Endothelial cell (in vitro differentiated cells): ENCODE data around the gene NPRL2. TPM values are rescaled to one million over a fixed set of nuclear protein-coding genes. Genes with fewer than 3 reads are reported as not detected.

Experiments
- DNase-seq: peaks from one replicate; pipeline ENCODE4 v3.0.0; 2021; ENCODE audit warnings: low spot score
- H3K27ac Mint-ChIP-seq: one replicate; pipeline ENCODE4 v1.8.0; 2021; ENCODE audit warnings: mixed read lengths, inconsistent platforms; ENCODE audit not compliant: unreplicated experiment
- H3K27me3 Mint-ChIP-seq: one replicate; pipeline ENCODE4 v1.8.0; 2021; ENCODE audit warnings: mild to moderate bottlenecking, moderate library complexity, mixed read lengths, inconsistent platforms; ENCODE audit not compliant: unreplicated experiment
- H3K36me3 Mint-ChIP-seq: one replicate; pipeline ENCODE4 v1.8.0; 2021; ENCODE audit warnings: mild to moderate bottlenecking, low read depth, mixed read lengths, inconsistent platforms; ENCODE audit not compliant: unreplicated experiment
- H3K4me1 Mint-ChIP-seq: one replicate; pipeline ENCODE4 v1.8.0; 2021; ENCODE audit warnings: mild to moderate bottlenecking, mixed read lengths, inconsistent platforms; ENCODE audit not compliant: unreplicated experiment
- H3K4me3 Mint-ChIP-seq: one replicate; pipeline ENCODE4 v1.8.0; 2021; ENCODE audit warnings: mild to moderate bottlenecking, mixed read lengths, inconsistent platforms; ENCODE audit not compliant: unreplicated experiment
- H3K9me3 Mint-ChIP-seq: one replicate; pipeline ENCODE4 v1.8.0; 2021; ENCODE audit warnings: mixed read lengths, inconsistent platforms; ENCODE audit not compliant: unreplicated experiment
- total RNA-seq: library from RNA; stranded (reverse); fragmentation: NEBNext Ultra II Directional; extraction: Animal tissue kit (Norgen Biotek cat#: 25700); gene quantifications from one replicate; pipeline ENCODE4 v1.2.1, GENCODE V29; 2021; ENCODE audit not compliant: unreplicated experiment
- TF ChIP-seq, protein P1 (sequence below): fragments of 200-600 bp; sonication (generic); IDR thresholded peaks from one replicate; pipeline ENCODE4 v1.5.0; 2021; ENCODE audit warnings: antibody characterized with exemption; ENCODE audit not compliant: unreplicated experiment

NPRL2 gene
- total RNA-seq, 1 donor from 2014 or later, result 18.0 TPM

DNA sequence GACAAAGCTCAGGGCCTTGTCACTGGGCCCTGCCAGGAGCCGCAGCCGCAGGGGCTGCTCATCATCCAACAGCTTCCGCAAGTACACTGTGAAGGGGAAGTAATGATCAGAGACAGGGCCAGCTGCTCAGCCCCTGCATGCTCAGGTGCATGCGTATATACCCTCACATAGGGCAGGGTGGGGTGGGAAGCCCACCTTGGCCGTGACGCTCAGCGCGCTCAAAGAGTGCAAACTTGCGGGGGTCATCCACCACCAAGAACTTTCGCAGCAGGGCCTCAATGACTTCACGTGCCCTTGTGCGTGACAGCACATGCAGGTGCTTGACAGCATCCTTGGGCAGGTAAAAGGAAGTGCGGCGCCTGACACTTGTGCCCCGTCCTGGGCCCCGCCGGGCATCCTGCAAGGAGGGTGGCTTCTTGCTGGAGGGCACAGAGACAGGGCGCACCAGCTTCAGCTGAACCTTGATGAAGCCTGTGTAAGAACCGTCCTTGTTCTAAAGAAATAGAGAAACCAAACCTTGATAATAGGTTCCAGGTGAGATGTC lies 19.1 kb downstream of the NPRL2 start:
- Mint-ChIP-seq H3K27me3 (peaks cover 5% of the 10 kb centered on the region), H3K4me1 (peaks cover 27% of the 10 kb centered on the region), H3K36me3 (peaks cover 9% of the 10 kb centered on the region), H3K4me3 (no peak overlapping the region), H3K27ac (peak overlapping the region; percentile 42), H3K9me3 (no peaks in the 10 kb centered on the region)
- TF ChIP-seq, protein P1, sequence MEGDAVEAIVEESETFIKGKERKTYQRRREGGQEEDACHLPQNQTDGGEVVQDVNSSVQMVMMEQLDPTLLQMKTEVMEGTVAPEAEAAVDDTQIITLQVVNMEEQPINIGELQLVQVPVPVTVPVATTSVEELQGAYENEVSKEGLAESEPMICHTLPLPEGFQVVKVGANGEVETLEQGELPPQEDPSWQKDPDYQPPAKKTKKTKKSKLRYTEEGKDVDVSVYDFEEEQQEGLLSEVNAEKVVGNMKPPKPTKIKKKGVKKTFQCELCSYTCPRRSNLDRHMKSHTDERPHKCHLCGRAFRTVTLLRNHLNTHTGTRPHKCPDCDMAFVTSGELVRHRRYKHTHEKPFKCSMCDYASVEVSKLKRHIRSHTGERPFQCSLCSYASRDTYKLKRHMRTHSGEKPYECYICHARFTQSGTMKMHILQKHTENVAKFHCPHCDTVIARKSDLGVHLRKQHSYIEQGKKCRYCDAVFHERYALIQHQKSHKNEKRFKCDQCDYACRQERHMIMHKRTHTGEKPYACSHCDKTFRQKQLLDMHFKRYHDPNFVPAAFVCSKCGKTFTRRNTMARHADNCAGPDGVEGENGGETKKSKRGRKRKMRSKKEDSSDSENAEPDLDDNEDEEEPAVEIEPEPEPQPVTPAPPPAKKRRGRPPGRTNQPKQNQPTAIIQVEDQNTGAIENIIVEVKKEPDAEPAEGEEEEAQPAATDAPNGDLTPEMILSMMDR, result no peak
- no peak for DNase-seq

- H3K27me3 Mint-ChIP-seq, result peaks cover 5% of the 10 kb centered on the region
- peaks cover 24% of the 10 kb centered on the region for H3K4me1 Mint-ChIP-seq
- DNase-seq, result no peak
- H3K4me3 Mint-ChIP-seq, result no peak overlapping the region
- no peaks in the 10 kb centered on the region for H3K9me3 Mint-ChIP-seq
- H3K36me3 Mint-ChIP-seq, result peaks cover 13% of the 10 kb centered on the region
- TF ChIP-seq, protein P1, result no peak
- H3K27ac Mint-ChIP-seq, result no peak overlapping the region
Observed at GRCh38 chr3:50330330-50330729, 20.2 kb downstream of the NPRL2 start.

GRCh38 chr3:50327943-50328691 lies 22.5 kb downstream of the NPRL2 start, which contains the start of gene TUSC2:
Gene TUSC2 (minus strand): TSS chr3:50328223. CDS start chr3:50328099, 124 bp downstream.
- H3K4me1 Mint-ChIP-seq, result peaks cover 29% of the 10 kb centered on the region
- DNase-seq, result peak; percentile 93
- H3K4me3 Mint-ChIP-seq, result peak within 1 kb of the TSS; percentile 92
- no peaks in the 10 kb centered on the region for H3K9me3 Mint-ChIP-seq
- H3K27me3 Mint-ChIP-seq, result peaks cover 4% of the 10 kb centered on the region
- peak within 1 kb of the TSS; percentile 74 for H3K27ac Mint-ChIP-seq
- peaks cover 19% of the 10 kb centered on the region for H3K36me3 Mint-ChIP-seq
- TF ChIP-seq, protein P1, result no peak

DNA sequence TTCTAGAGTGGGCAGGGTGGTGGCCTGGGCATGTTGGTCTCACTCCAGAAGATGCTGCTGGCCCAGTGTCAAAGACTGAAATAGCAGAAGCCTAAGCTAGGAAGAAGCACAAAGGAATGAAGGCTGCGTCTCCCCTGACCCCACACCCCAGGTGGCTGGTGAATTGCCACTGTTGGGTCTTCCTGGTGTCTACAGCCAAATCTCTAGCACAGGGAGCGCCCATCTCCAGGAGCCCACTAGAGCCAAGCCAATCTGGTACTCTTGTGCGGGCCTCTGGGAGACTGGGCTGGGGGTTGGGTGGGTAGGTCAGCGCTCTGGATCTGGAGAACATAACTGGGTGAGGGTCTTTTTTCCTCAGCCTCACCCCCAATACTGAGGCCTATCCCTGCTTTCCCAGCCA lies 23.4 kb downstream of the NPRL2 start:
- Mint-ChIP-seq H3K4me3 (peak overlapping the region; percentile 91), H3K27ac (peak overlapping the region; percentile 74), H3K4me1 (peaks cover 30% of the 10 kb centered on the region), H3K9me3 (no peaks in the 10 kb centered on the region), H3K27me3 (peaks cover 6% of the 10 kb centered on the region), H3K36me3 (peaks cover 16% of the 10 kb centered on the region)
- DNase-seq, result no peak
- TF ChIP-seq, protein P1, result no peak

DNA sequence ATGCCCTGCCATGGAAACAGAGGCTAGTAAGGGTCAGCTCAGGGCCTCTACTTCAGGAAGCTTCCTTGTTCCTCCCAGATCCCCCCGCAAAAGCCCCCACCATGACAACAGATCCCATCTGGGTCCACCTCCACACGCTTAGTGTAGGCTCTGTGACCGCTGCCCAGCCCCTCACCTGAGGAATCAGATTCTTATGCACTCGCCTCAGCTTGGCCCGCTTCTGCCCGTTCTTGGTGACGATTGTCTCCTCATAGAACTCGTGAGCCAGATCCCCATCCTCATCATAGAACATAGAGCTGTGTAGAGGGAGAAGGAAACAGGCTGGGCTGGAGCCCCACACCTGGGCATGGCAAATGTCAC lies 24.4 kb downstream of the NPRL2 start:
- TF ChIP-seq, protein P1, result no peak
- Mint-ChIP-seq H3K27ac (peak overlapping the region; percentile 36), H3K9me3 (no peaks in the 10 kb centered on the region), H3K4me1 (peaks cover 30% of the 10 kb centered on the region), H3K27me3 (peaks cover 6% of the 10 kb centered on the region), H3K36me3 (peaks cover 13% of the 10 kb centered on the region), H3K4me3 (no peak overlapping the region)
- DNase-seq, result no peak
